Spleen (tissue), 7 donors: ENCODE measurements around the gene HOXD11.

ENCODE experiments used
- POLR2A ChIP-seq, 3 donors: fragments of 450-650 bp; IDR thresholded peaks; one replicate each; pipeline ENCODE4 v1.5.1; 2017; ENCODE audit warnings: antibody characterized with exemption in 3 of 3, mild to moderate bottlenecking in 1 of 3
- TF ChIP-seq, protein P1 (sequence below), 11 experiments: fragments of 200-600 bp in 7 of 11; fragments of 450-650 bp in 4 of 11; sonication (generic) in 4 of 11; IDR thresholded peaks in 8 of 11; conservative IDR thresholded peaks in 3 of 11; 1 replicate in 7 of 11; 2 replicates in 4 of 11; pipeline versions ENCODE4 v1.4.0 to v1.8.0; 2016 to 2021; ENCODE audit warnings: antibody characterized with exemption in 11 of 11, inconsistent platforms in 4 of 11, mild to moderate bottlenecking in 1 of 11
- donor health status: DM: no; HTN: no; CAD: no; lungs with moderate emphysema.
- donor health status: DM: no; HTN: no; CAD: no.
- donor health status: DM: no; HTN: no; CAD: no.

GRCh38 chr2:176090862-176091261 is 16.2 kb upstream of the HOXD11 start:
- TF ChIP-seq, protein P1, sequence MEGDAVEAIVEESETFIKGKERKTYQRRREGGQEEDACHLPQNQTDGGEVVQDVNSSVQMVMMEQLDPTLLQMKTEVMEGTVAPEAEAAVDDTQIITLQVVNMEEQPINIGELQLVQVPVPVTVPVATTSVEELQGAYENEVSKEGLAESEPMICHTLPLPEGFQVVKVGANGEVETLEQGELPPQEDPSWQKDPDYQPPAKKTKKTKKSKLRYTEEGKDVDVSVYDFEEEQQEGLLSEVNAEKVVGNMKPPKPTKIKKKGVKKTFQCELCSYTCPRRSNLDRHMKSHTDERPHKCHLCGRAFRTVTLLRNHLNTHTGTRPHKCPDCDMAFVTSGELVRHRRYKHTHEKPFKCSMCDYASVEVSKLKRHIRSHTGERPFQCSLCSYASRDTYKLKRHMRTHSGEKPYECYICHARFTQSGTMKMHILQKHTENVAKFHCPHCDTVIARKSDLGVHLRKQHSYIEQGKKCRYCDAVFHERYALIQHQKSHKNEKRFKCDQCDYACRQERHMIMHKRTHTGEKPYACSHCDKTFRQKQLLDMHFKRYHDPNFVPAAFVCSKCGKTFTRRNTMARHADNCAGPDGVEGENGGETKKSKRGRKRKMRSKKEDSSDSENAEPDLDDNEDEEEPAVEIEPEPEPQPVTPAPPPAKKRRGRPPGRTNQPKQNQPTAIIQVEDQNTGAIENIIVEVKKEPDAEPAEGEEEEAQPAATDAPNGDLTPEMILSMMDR (IDR thresholded peaks at IDR 0.05 in 8 of 11, conservative IDR thresholded peaks at IDR 0.05 in 3 of 11) = no peak
- no peak for TF ChIP-seq POLR2A (IDR thresholded peaks at IDR 0.05)
